ENCODE results near the gene BTBD19.

- no peak for TF ChIP-seq EZH2 (IDR thresholded peaks at IDR 0.05; ENCODE audit: borderline replicate concordance, low read length)
- TF ChIP-seq, protein P1, sequence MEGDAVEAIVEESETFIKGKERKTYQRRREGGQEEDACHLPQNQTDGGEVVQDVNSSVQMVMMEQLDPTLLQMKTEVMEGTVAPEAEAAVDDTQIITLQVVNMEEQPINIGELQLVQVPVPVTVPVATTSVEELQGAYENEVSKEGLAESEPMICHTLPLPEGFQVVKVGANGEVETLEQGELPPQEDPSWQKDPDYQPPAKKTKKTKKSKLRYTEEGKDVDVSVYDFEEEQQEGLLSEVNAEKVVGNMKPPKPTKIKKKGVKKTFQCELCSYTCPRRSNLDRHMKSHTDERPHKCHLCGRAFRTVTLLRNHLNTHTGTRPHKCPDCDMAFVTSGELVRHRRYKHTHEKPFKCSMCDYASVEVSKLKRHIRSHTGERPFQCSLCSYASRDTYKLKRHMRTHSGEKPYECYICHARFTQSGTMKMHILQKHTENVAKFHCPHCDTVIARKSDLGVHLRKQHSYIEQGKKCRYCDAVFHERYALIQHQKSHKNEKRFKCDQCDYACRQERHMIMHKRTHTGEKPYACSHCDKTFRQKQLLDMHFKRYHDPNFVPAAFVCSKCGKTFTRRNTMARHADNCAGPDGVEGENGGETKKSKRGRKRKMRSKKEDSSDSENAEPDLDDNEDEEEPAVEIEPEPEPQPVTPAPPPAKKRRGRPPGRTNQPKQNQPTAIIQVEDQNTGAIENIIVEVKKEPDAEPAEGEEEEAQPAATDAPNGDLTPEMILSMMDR (conservative IDR thresholded peaks at IDR 0.05 in 1 of 2, IDR thresholded peaks at IDR 0.05 in 1 of 2; ENCODE audit: extremely low read depth in 1 of 2, insufficient read depth in 1 of 2, low read depth in 1 of 2, low read length in 2 of 2) = no peak
These were observed 19.1 kb downstream of the BTBD19 start for GRCh38 chr1:44827197-44828002.

Data from mammary epithelial cell (primary cell).